HAP-1 (cell line): ENCODE measurements around the gene TAF9.

Experiments
- DNase-seq, 2 experiments: peaks; one replicate each; pipeline ENCODE4 v3.0.0-alpha.2; 2016 to 2020; ENCODE audit warnings: low spot score in 2 of 2
- H3K27me3 ChIP-seq: fragments of 250-450 bp; sonication (Bioruptor Pico); 2 replicates; pipeline ENCODE4 v1.5.1; 2020; ENCODE audit warnings: low read depth, mild to moderate bottlenecking, moderate library complexity
- H3K36me3 ChIP-seq: fragments of 250-450 bp; sonication (Bioruptor Pico); replicated peaks from 2 replicates; pipeline ENCODE4 v1.5.1; 2020; ENCODE audit warnings: mild to moderate bottlenecking
- H3K4me1 ChIP-seq: fragments of 250-450 bp; sonication (Bioruptor Pico); 2 replicates; pipeline ENCODE4 v1.5.1; 2020; ENCODE audit warnings: mild to moderate bottlenecking
- H3K4me3 ChIP-seq: fragments of 250-450 bp; sonication (Bioruptor Pico); 2 replicates; pipeline ENCODE4 v1.5.1; 2020; ENCODE audit warnings: mild to moderate bottlenecking, moderate library complexity
- H3K9me3 ChIP-seq: fragments of 250-450 bp; sonication (Bioruptor Pico); 2 replicates; pipeline ENCODE4 v1.5.1; 2020; ENCODE audit warnings: mild to moderate bottlenecking, moderate library complexity
- in situ Hi-C: fragments of 300-500 bp; cut with MboI; formaldehyde crosslinking; loops from 3 replicates; pipeline ENCODE4 v1.14.3; 2020; ENCODE audit warnings: low sequenced_read_pairs, inconsistent platforms, mixed read lengths

The TAF9 gene

GRCh38 chr5:69329905-69330489, 39.3 kb downstream of the TAF9 start:
- Histone ChIP-seq H3K4me1 (peaks cover 7% of the 10 kb centered on the region), H3K36me3 (no peaks in the 10 kb centered on the region), H3K4me3 (no peak overlapping the region), H3K9me3 (no peaks in the 10 kb centered on the region), H3K27me3 (no peaks in the 10 kb centered on the region)
- in situ Hi-C loops, result loop anchor here (25.0 kb wide), 2 partner anchors 93 to 243 kb away; partner anchors contain the start of genes CDK7 and SLC30A5
- no peak for DNase-seq

GRCh38 chr5:69326365-69326764, 43.0 kb downstream of the TAF9 start:
- no peaks in the 10 kb centered on the region for H3K36me3 ChIP-seq
- no peaks in the 10 kb centered on the region for H3K4me1 ChIP-seq
- H3K9me3 ChIP-seq, result no peaks in the 10 kb centered on the region
- in situ Hi-C loops, result loop anchor here (25.0 kb wide), 2 partner anchors 89 to 239 kb away; partner anchors contain the start of genes CDK7 and SLC30A5
- no peak for DNase-seq
- no peak overlapping the region for H3K4me3 ChIP-seq
- H3K27me3 ChIP-seq, result no peaks in the 10 kb centered on the region

- DNase-seq, result no peak
Measured at GRCh38 chr5:69317391-69317790, 51.9 kb downstream of the TAF9 start.

GRCh38 chr5:69315972-69316371, 53.3 kb downstream of the TAF9 start:
- H3K9me3 ChIP-seq, result no peaks in the 10 kb centered on the region
- peaks cover 1% of the 10 kb centered on the region for H3K36me3 ChIP-seq
- H3K4me3 ChIP-seq, result no peak overlapping the region
- DNase-seq, result no peak
- in situ Hi-C loops, result no loop called here
- H3K4me1 ChIP-seq, result no peaks in the 10 kb centered on the region
- no peaks in the 10 kb centered on the region for H3K27me3 ChIP-seq

More at GRCh38 chr5:69317391-69317790, 51.9 kb downstream of the TAF9 start:
- Histone ChIP-seq H3K9me3 (no peaks in the 10 kb centered on the region), H3K4me3 (no peak overlapping the region), H3K4me1 (no peaks in the 10 kb centered on the region), H3K27me3 (no peaks in the 10 kb centered on the region), H3K36me3 (no peaks in the 10 kb centered on the region; the same call in none of the 2 replicates)
- in situ Hi-C loops, result no loop called here
